PC-9 (cell line): ENCODE measurements around the gene GABRB1. TPM values are rescaled to one million over a fixed set of nuclear protein-coding genes. Genes with fewer than 3 reads are reported as not detected.

Source experiments
- BruUV-seq: library from RNA; stranded (reverse); fragments of 400-500 nt; replicated peaks from 2 replicates; lab custom pipeline; 2021; lab: Mats Ljungman, UMichigan
- CTCF ChIA-PET: fragments of 300-600 bp; sonication (Branson Sonifier 250); formaldehyde crosslinking; loops from one replicate; lab custom pipeline; 2022; ENCODE audit warnings: antibody characterized with exemption; lab: Charles Lee
- POLR2A ChIA-PET: fragments of 300-600 bp; sonication (Branson Sonifier 250); formaldehyde crosslinking; loops from one replicate; lab custom pipeline; 2022; ENCODE audit warnings: antibody characterized with exemption; ENCODE audit not compliant: unreplicated experiment; lab: Charles Lee
- DNase-seq, 2 experiments: peaks; one replicate each; pipeline versions ENCODE4 v3.0.0 to v3.0.0-alpha.2; 2015 to 2022; ENCODE audit warnings: mixed read lengths in 1 of 2
- H2AFZ ChIP-seq: fragments of 200-600 bp; sonication (generic); 2 replicates; pipeline ENCODE4 v1.8.1; 2017; ENCODE audit warnings: antibody characterized with exemption
- H3F3A ChIP-seq: fragments of 200-600 bp; sonication (generic); 2 replicates; pipeline ENCODE4 v1.8.1; 2017; ENCODE audit warnings: antibody characterized with exemption, mild to moderate bottlenecking, low read depth; ENCODE audit not compliant: insufficient read depth
- H3K27ac ChIP-seq: fragments of 200-600 bp; sonication (generic); 2 replicates; pipeline ENCODE4 v1.6.1; 2016; ENCODE audit warnings: mixed run types
- H3K27me3 ChIP-seq: fragments of 200-600 bp; sonication (generic); 2 replicates; pipeline ENCODE4 v1.6.1; 2016; ENCODE audit warnings: low read depth, mixed run types; ENCODE audit not compliant: insufficient read depth
- H3K36me3 ChIP-seq: fragments of 200-600 bp; sonication (generic); 2 replicates; pipeline ENCODE4 v1.6.1; 2016; ENCODE audit warnings: low read depth, mixed run types
- H3K4me1 ChIP-seq: fragments of 200-600 bp; sonication (generic); replicated peaks from 2 replicates; pipeline ENCODE4 v1.6.1; 2016; ENCODE audit warnings: mixed run types; ENCODE audit not compliant: insufficient read depth
- H3K4me2 ChIP-seq: fragments of 200-600 bp; sonication (generic); 2 replicates; pipeline ENCODE4 v1.6.1; 2017; ENCODE audit warnings: mixed run types
- H3K4me3 ChIP-seq: fragments of 200-600 bp; sonication (generic); 2 replicates; pipeline ENCODE4 v1.6.1; 2016; ENCODE audit warnings: mixed run types
- H3K79me2 ChIP-seq: fragments of 200-600 bp; sonication (generic); 2 replicates; pipeline ENCODE4 v1.6.1; 2017; ENCODE audit warnings: low read depth, mixed run types
- H3K9me2 ChIP-seq: fragments of 200-600 bp; sonication (generic); 2 replicates; pipeline ENCODE4 v1.8.1; 2017; ENCODE audit warnings: mild to moderate bottlenecking; ENCODE audit not compliant: insufficient read depth
- H3K9me3 ChIP-seq: fragments of 200-600 bp; sonication (generic); 2 replicates; pipeline ENCODE4 v1.8.1; 2016; ENCODE audit warnings: low read depth; ENCODE audit not compliant: insufficient read depth
- H4K20me1 ChIP-seq: fragments of 200-600 bp; sonication (generic); 2 replicates; pipeline ENCODE4 v1.8.1; 2017; ENCODE audit not compliant: insufficient read depth
- EZH2 ChIP-seq: fragments of 200-600 bp; sonication (generic); IDR thresholded peaks from 2 replicates; pipeline ENCODE4 v1.8.0; 2017; ENCODE audit warnings: antibody characterized with exemption, low read depth
- intact Hi-C: fragments of 100-400 bp; cut with micrococcal nuclease; formaldehyde crosslinking; loops from one replicate; pipeline ENCODE4 v1.10.0; 2022; ENCODE audit not compliant: unreplicated experiment
- total RNA-seq: library from RNA; stranded (reverse); gene quantifications from 2 replicates; pipeline ENCODE4 v1.2.3, GENCODE V29; 2021
- TF ChIP-seq, protein P1 (sequence below): fragments of 200-600 bp; sonication (generic); conservative IDR thresholded peaks from 2 replicates; pipeline ENCODE4 v1.6.1; 2017; ENCODE audit warnings: mixed run types, antibody characterized with exemption, mild to moderate bottlenecking, moderate library complexity

Gene GABRB1
- total RNA-seq, 1 experiment from 2014 or later: not detected

DNA sequence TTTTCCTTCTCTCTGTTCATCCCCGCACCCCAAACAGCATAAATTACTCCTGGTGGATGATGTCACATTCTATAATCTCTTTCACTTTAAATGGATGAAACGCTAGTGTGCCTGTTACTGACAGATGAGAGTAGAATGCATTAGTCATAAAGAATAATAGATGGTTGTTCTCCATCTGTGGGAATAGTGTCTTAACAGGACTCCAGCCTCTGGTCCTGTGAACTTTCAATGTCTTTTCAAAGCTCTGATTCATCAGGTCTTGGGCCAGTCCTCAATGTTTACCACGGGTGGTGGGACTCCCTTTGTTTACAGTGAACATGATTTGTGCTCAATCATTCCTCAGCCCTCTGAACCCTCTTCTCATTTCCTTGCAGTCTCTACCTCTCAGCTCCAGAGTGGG, 182.6 kb downstream of the GABRB1 start:
- H2AFZ ChIP-seq: no peak overlapping the region
- no peaks in the 10 kb centered on the region for H3K9me3 ChIP-seq
- H3K27ac ChIP-seq: no peak overlapping the region
- no peaks in the 10 kb centered on the region for H3K36me3 ChIP-seq
- BruUV-seq: no TSS peak
- POLR2A ChIA-PET: no interaction called here
- CTCF ChIA-PET: no interaction called here
- H3K4me3 ChIP-seq: no peak overlapping the region
- H3K79me2 ChIP-seq: no peaks in the 10 kb centered on the region
- DNase-seq: peak in 1 of 2 experiments; percentile 45
- intact Hi-C loops: no loop called here
- no peaks in the 10 kb centered on the region for H4K20me1 ChIP-seq
- no peak for TF ChIP-seq EZH2
- TF ChIP-seq, protein P1, sequence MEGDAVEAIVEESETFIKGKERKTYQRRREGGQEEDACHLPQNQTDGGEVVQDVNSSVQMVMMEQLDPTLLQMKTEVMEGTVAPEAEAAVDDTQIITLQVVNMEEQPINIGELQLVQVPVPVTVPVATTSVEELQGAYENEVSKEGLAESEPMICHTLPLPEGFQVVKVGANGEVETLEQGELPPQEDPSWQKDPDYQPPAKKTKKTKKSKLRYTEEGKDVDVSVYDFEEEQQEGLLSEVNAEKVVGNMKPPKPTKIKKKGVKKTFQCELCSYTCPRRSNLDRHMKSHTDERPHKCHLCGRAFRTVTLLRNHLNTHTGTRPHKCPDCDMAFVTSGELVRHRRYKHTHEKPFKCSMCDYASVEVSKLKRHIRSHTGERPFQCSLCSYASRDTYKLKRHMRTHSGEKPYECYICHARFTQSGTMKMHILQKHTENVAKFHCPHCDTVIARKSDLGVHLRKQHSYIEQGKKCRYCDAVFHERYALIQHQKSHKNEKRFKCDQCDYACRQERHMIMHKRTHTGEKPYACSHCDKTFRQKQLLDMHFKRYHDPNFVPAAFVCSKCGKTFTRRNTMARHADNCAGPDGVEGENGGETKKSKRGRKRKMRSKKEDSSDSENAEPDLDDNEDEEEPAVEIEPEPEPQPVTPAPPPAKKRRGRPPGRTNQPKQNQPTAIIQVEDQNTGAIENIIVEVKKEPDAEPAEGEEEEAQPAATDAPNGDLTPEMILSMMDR: no peak
- no peaks in the 10 kb centered on the region for H3K27me3 ChIP-seq
- no peaks in the 10 kb centered on the region for H3K4me1 ChIP-seq
- no peaks in the 10 kb centered on the region for H3F3A ChIP-seq
- no peaks in the 10 kb centered on the region for H3K9me2 ChIP-seq
- H3K4me2 ChIP-seq: no peak overlapping the region

DNA sequence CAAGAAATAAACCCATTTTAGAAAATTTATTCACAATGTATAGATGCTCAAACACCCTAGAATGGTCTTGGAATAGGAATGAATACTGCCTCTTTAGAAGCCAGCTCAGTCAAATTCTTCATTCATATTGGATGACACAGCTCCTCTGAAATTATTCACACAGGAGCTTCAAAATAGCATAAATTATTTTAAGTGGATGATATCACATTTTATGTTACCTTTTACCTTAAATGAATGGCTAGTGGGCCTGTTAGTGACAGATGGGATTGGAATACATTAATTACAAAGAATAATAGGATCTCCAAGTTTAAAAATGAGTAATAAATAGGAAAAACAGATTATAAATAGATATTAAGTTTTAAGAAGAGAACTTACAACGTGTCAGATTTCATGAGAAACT, 184.4 kb downstream of the GABRB1 start:
- intact Hi-C loops: no loop called here
- no peak overlapping the region for H3K4me3 ChIP-seq
- no TSS peak for BruUV-seq
- H3K27ac ChIP-seq: no peak overlapping the region
- CTCF ChIA-PET: no interaction called here
- H4K20me1 ChIP-seq: no peaks in the 10 kb centered on the region; the same call in 1 of the 2 replicates
- H2AFZ ChIP-seq: no peak overlapping the region
- no peaks in the 10 kb centered on the region for H3K9me3 ChIP-seq
- H3F3A ChIP-seq: no peaks in the 10 kb centered on the region
- TF ChIP-seq, protein P1: no peak
- TF ChIP-seq EZH2: no peak
- no peaks in the 10 kb centered on the region for H3K36me3 ChIP-seq
- H3K9me2 ChIP-seq: no peaks in the 10 kb centered on the region
- no peaks in the 10 kb centered on the region for H3K4me1 ChIP-seq
- H3K79me2 ChIP-seq: no peaks in the 10 kb centered on the region
- no peak overlapping the region for H3K4me2 ChIP-seq
- POLR2A ChIA-PET: no interaction called here
- H3K27me3 ChIP-seq: no peaks in the 10 kb centered on the region
- DNase-seq: no peak

- no peaks in the 10 kb centered on the region for H3K27me3 ChIP-seq
- no peak for DNase-seq
- no peak overlapping the region for H3K4me2 ChIP-seq
- H3K9me3 ChIP-seq: no peaks in the 10 kb centered on the region
- no TSS peak for BruUV-seq
- H3K4me3 ChIP-seq: no peak overlapping the region
- H3K36me3 ChIP-seq: no peaks in the 10 kb centered on the region
- TF ChIP-seq EZH2: no peak
- TF ChIP-seq, protein P1: no peak
- POLR2A ChIA-PET: no interaction called here
- H3K79me2 ChIP-seq: no peaks in the 10 kb centered on the region
- no peak overlapping the region for H2AFZ ChIP-seq
- intact Hi-C loops: no loop called here
- H3F3A ChIP-seq: no peaks in the 10 kb centered on the region
- H3K27ac ChIP-seq: no peak overlapping the region
- no peaks in the 10 kb centered on the region for H3K9me2 ChIP-seq
- no peaks in the 10 kb centered on the region; the same call in 1 of the 2 replicates for H4K20me1 ChIP-seq
- H3K4me1 ChIP-seq: no peaks in the 10 kb centered on the region
- CTCF ChIA-PET: no interaction called here
Measured at GRCh38 chr4:47217291-47217690, 185.9 kb downstream of the GABRB1 start.
